Fibroblast of lung (primary cell): ENCODE results near the gene TMEM267.

Experiments
- CTCF ChIP-seq, 2 donors: IDR thresholded peaks in 1 of 2; conservative IDR thresholded peaks in 1 of 2; 1 replicate in 1 of 2; 2 replicates in 1 of 2; pipeline ENCODE4 v1.5.1; 2011 to 2012; ENCODE audit warnings: low read length in 2 of 2, control low read depth in 1 of 2, inconsistent platforms in 1 of 2, low read depth in 1 of 2, mild to moderate bottlenecking in 1 of 2
- EZH2 ChIP-seq: IDR thresholded peaks from 2 replicates; pipeline ENCODE4 v1.5.1; 2012; ENCODE audit warnings: low read length, control low read depth, mild to moderate bottlenecking; ENCODE audit errors: missing control alignments

- TF ChIP-seq CTCF (conservative IDR thresholded peaks at IDR 0.05 in 1 of 2, IDR thresholded peaks at IDR 0.05 in 1 of 2; ENCODE audit: low read depth in 1 of 2, low read length in 2 of 2): no peak
- no peak for TF ChIP-seq EZH2
Measured at GRCh38 chr5:43410414-43410813, 73.3 kb downstream of the TMEM267 start.
